Measurements from ENCODE around the gene NACC2.

NACC2 gene

GRCh38 chr9:136054798-136055714 lies 40.0 kb downstream of the NACC2 start:
- no peak for DNase-seq

GRCh38 chr9:136054146-136054545 lies 40.9 kb downstream of the NACC2 start:
- DNase-seq = no peak

GRCh38 chr9:136053757-136054142 lies 41.3 kb downstream of the NACC2 start:
- no peak for DNase-seq

- DNase-seq = no peak
These were observed 41.9 kb downstream of the NACC2 start for GRCh38 chr9:136052991-136053756.

GRCh38 chr9:136052472-136052880 lies 42.6 kb downstream of the NACC2 start:
- no peak for DNase-seq

- DNase-seq = peak; percentile 83
These were observed 43.1 kb downstream of the NACC2 start for GRCh38 chr9:136051837-136052471.

- no peak for DNase-seq
These were observed 43.6 kb downstream of the NACC2 start for GRCh38 chr9:136051453-136051836.

GRCh38 chr9:136050701-136051452 lies 44.2 kb downstream of the NACC2 start:
- DNase-seq = no peak

- no peak for DNase-seq
These were observed 44.8 kb downstream of the NACC2 start for GRCh38 chr9:136050266-136050700.

- no peak for DNase-seq
These were observed 45.4 kb downstream of the NACC2 start for GRCh38 chr9:136049491-136050265.

- DNase-seq = no peak
These were observed 46.3 kb downstream of the NACC2 start for GRCh38 chr9:136048560-136049411.

- no peak for DNase-seq
These were observed 47.1 kb downstream of the NACC2 start for GRCh38 chr9:136047775-136048559.

GRCh38 chr9:136047076-136047774 lies 47.9 kb downstream of the NACC2 start:
- no peak for DNase-seq

GRCh38 chr9:136046554-136046920 lies 48.6 kb downstream of the NACC2 start:
- no peak for DNase-seq

GRCh38 chr9:136045595-136046553 lies 49.2 kb downstream of the NACC2 start:
- no peak for DNase-seq

GRCh38 chr9:136044971-136045594 lies 50.0 kb downstream of the NACC2 start:
- no peak for DNase-seq

GRCh38 chr9:136044207-136044970 lies 50.7 kb downstream of the NACC2 start:
- DNase-seq = no peak
